GM12878 (cell line): ENCODE data around the gene EHF.

Experiments used
- CREB1 ChIP-seq: IDR thresholded peaks from 2 replicates; pipeline ENCODE4 v1.6.1; 2012; ENCODE audit warnings: low read depth, mild to moderate bottlenecking, inconsistent platforms
- SMAD5 ChIP-seq: IDR thresholded peaks from 2 replicates; pipeline ENCODE4 v1.6.1; 2016; ENCODE audit warnings: antibody characterized with exemption, low read depth
- TF ChIP-seq, protein P1 (sequence below): IDR thresholded peaks from 2 replicates; pipeline ENCODE4 v1.6.1; 2012; ENCODE audit warnings: low read depth, low read length, improper control_type of control experiment
- TF ChIP-seq, protein P2 (sequence below): fragments of 450-650 bp; conservative IDR thresholded peaks from 2 replicates; pipeline ENCODE4 v1.6.1; 2017; ENCODE audit warnings: mild to moderate bottlenecking, moderate library complexity
- TF ChIP-seq, protein P3 (sequence below), 3 experiments: IDR thresholded peaks in 2 of 3; conservative IDR thresholded peaks in 1 of 3; 2 replicates each; pipeline ENCODE4 v1.5.1; 2011; ENCODE audit warnings: low read depth in 3 of 3, low read length in 3 of 3, mild to moderate bottlenecking in 3 of 3, control low read depth in 2 of 3, moderate library complexity in 2 of 3, inconsistent platforms in 1 of 3, mixed read lengths in 1 of 3; ENCODE audit not compliant: control insufficient read depth in 2 of 3, insufficient read depth in 1 of 3; ENCODE audit errors: extremely low read depth in 1 of 3

DNA sequence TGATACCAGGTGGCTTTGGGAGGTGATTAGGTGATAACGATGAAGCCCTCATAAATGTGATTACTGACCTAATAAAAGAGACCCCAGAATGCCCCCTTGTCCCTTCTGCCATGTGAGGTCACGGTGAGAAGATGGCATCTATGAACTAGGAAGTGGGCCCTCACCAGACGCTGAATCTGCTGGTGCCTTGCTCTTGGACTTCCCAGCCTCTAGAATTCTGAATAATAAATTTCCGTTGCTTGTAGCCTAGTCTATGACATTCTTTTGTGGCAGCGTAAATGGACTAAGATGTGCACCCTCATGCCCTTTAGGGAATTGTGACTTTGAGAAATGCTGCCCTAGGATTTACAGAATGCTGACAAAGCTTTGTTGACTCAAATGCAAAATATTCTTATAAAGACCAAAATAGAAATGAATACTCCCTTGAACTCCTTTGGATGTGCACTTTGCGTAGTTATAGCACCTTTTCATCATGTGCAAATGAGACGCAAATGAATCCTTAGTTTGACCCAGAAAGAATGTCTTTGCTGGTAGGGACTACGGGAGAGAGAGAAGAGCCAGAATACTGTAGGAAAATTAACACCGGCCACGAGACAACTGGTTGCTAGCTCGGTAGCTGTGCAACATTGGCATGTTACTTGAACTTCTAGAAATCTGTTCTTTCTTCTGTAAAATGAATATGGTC lies 24.8 kb upstream of the EHF start:
- TF ChIP-seq, protein P1, sequence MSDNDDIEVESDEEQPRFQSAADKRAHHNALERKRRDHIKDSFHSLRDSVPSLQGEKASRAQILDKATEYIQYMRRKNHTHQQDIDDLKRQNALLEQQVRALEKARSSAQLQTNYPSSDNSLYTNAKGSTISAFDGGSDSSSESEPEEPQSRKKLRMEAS: no peak
- TF ChIP-seq, protein P2, sequence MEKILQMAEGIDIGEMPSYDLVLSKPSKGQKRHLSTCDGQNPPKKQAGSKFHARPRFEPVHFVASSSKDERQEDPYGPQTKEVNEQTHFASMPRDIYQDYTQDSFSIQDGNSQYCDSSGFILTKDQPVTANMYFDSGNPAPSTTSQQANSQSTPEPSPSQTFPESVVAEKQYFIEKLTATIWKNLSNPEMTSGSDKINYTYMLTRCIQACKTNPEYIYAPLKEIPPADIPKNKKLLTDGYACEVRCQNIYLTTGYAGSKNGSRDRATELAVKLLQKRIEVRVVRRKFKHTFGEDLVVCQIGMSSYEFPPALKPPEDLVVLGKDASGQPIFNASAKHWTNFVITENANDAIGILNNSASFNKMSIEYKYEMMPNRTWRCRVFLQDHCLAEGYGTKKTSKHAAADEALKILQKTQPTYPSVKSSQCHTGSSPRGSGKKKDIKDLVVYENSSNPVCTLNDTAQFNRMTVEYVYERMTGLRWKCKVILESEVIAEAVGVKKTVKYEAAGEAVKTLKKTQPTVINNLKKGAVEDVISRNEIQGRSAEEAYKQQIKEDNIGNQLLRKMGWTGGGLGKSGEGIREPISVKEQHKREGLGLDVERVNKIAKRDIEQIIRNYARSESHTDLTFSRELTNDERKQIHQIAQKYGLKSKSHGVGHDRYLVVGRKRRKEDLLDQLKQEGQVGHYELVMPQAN: no peak
- TF ChIP-seq CREB1 (no peak), SMAD5 (no peak)
- TF ChIP-seq, protein P3, sequence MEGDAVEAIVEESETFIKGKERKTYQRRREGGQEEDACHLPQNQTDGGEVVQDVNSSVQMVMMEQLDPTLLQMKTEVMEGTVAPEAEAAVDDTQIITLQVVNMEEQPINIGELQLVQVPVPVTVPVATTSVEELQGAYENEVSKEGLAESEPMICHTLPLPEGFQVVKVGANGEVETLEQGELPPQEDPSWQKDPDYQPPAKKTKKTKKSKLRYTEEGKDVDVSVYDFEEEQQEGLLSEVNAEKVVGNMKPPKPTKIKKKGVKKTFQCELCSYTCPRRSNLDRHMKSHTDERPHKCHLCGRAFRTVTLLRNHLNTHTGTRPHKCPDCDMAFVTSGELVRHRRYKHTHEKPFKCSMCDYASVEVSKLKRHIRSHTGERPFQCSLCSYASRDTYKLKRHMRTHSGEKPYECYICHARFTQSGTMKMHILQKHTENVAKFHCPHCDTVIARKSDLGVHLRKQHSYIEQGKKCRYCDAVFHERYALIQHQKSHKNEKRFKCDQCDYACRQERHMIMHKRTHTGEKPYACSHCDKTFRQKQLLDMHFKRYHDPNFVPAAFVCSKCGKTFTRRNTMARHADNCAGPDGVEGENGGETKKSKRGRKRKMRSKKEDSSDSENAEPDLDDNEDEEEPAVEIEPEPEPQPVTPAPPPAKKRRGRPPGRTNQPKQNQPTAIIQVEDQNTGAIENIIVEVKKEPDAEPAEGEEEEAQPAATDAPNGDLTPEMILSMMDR (IDR thresholded peaks at IDR 0.05 in 2 of 3, conservative IDR thresholded peaks at IDR 0.05 in 1 of 3; ENCODE audit: control insufficient read depth in 2 of 3, extremely low read depth in 1 of 3, insufficient read depth in 1 of 3, low read depth in 3 of 3, low read length in 3 of 3): no peak
